DMS153 treated with DMSO at 0.1 percent for 48 hours (cell line): ENCODE results near the gene TCF7L2.
"Not testable (repeated sequence)": the region's sequence is repeated elsewhere in the genome, so short reads cannot be mapped to it uniquely, and the experiment has no call there.

Source experiments
- DNase-seq: peaks from one replicate; lab custom pipeline; 2025; ENCODE audit not compliant: unreplicated experiment; lab: John Stamatoyannopoulos, UW

TCF7L2 gene

GRCh38 chr10:113061557-113061956 lies 111.5 kb downstream of the TCF7L2 start:
- DNase-seq: no peak

- DNase-seq: no peak
These were observed 113.3 kb downstream of the TCF7L2 start for GRCh38 chr10:113063043-113063967.

GRCh38 chr10:113064039-113064438 lies 114.0 kb downstream of the TCF7L2 start:
- DNase-seq: no peak

DNA sequence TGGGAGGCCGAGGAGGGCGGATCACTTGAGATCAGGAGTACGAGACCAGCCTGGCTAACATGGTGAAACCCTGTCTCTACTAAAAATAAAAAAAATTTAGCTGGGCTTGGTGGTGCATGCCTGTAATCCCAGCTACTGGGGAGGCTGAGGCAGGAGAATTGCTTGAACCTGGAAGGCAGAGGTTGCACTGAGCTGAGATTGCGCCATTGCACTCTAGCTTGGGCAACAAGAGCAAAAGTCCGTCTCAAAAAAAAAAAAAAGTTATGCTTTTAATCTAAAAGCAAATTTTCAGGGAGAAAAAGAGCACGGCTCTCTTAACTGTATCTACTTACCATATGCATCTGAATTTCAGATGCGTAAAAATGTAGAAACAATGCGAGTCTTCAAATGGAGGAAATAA lies 116.1 kb downstream of the TCF7L2 start:
- not testable (repeated sequence) for DNase-seq

DNA sequence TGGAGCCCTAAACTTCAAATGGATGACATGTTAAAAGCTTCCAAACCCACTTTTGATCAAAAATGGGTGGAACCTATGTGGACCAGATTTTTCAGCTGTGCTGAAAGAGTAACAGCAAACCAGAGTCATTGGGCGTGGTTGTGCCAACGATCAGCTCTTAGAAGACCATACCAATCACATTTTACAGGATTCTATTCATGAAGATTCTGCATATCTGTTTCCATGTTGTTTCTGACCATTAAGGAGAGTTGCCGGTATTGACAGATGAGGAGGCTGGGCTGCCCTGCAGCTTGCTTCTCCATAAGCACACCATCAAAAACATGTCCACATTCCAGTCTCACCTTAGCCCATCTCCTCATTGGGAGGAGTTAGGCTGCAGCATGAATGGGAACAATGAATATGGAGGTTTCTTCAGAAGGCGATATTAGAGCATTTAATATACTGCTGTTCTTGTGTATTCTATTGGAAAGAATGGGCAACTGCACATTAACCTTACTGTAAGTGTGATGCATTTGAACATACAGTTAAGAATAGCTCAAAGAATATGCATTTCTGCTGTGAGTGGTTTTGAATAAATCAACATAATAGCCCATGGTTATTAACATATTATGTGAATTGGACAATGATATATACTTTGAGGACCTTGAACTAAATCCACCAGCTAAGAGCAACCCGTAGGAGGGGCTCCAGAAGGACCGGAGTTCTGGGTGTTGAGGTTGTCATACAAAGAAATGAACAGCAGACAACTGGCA lies 116.7 kb downstream of the TCF7L2 start:
- no peak for DNase-seq

DNA sequence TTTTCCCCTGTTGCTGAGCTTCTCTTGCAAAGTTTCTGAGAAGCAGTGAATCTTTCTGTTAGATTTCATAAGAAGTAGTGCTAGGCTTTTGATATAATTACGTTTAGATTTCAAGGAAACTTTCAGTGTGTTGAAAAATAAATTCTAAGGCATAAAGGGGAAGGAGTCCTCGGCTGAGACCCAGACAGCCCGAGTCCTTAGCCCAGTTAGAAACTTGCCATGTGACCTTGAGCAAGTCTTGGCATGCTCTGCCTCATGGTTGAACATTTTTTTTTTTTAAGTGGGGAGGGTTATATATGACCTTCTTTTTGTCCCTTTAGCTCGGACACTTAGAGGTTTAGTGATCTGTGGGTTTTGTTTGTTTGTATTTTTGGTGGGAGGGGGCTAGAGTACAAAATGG lies 117.5 kb downstream of the TCF7L2 start:
- DNase-seq: no peak

GRCh38 chr10:113068178-113068890 lies 118.3 kb downstream of the TCF7L2 start:
- DNase-seq: no peak

GRCh38 chr10:113069595-113069994 lies 119.5 kb downstream of the TCF7L2 start:
- no peak for DNase-seq

DNA sequence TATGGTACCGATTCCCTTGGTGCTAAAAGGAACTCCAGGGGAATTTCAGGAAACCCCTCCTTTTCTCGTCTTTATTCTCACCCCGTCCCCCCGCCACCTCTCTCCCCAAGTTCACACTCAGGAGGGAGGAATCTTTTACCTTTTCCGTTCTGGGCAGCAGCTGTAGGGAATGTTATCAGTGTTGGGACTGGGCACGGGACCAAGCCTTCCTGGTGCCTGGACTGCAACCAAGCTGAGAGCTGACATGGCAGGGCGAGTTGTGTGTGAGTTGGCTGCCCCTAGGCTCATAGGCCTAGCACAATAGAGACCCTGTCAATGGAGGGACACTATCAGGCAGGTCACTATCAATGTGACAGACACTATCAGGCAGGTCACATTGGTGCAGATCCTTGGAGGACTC lies 121.4 kb downstream of the TCF7L2 start:
- no peak for DNase-seq

GRCh38 chr10:113073549-113074189 lies 123.6 kb downstream of the TCF7L2 start:
- no peak for DNase-seq

GRCh38 chr10:113076949-113077348 lies 126.9 kb downstream of the TCF7L2 start:
- no peak for DNase-seq

GRCh38 chr10:113078282-113078907 lies 128.3 kb downstream of the TCF7L2 start:
- DNase-seq: no peak

DNA sequence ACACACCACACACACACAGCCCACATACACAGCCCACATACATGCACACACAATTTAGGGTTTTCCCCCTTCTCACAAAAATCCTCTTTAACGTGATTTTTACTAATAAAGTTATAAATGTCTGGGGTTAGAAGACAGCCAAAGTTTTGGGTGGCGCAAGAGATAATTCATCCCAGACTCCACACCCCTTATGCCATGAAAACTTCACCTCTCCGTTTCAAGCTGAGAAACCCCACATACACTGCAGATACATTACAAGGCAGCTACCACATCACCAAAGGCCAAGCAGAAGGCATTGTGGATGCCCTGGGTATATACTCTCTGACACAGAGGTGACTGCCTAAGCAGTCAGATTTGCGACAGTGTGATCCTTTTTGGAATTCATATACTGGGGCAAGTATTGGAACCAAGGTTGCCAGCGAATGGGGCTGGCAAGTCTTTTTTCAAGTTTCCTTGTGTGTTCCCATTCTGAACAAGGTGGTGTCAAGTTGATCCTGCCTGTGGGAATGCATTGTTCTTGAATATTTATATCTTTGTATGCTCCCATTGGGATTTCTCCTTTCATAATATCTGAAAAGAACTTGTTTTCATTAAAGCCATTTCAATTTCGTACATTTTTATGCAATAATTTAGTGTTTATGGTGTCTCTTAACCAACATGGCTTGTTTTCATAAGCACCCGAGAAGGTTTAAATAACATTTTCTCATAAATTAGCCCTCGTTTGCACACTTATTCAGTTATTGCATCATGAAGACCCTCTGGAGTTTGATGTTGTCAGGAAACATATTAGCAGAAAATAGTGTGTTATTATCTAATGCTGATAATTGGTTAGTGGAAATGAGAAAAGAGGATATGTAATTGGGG lies 130.2 kb downstream of the TCF7L2 start:
- no peak for DNase-seq

- no peak for DNase-seq
These were observed 130.8 kb downstream of the TCF7L2 start for GRCh38 chr10:113080925-113081229.

DNA sequence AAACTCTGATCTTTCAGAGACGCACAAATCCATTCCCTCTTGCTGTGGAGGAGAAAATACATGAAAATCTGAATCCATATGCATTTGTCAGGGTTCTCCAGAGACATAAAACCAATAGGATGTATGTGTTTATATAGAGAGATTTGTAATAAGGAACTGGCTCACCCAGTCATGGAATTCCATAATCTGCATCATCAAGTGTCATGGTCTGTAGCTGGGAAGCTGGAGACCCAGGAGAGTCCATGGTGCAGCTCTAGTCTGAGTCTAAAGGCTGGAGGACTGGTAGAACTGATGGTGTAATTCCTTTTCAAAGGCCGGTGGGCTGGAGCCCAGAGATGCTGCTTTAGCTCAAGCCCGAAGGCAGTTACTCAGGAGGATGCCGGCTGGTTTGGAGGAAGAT lies 134.0 kb downstream of the TCF7L2 start:
- no peak for DNase-seq

- DNase-seq: no peak
These were observed 135.7 kb downstream of the TCF7L2 start for GRCh38 chr10:113085776-113086175.

GRCh38 chr10:113086282-113086681 lies 136.2 kb downstream of the TCF7L2 start:
- DNase-seq: no peak

DNA sequence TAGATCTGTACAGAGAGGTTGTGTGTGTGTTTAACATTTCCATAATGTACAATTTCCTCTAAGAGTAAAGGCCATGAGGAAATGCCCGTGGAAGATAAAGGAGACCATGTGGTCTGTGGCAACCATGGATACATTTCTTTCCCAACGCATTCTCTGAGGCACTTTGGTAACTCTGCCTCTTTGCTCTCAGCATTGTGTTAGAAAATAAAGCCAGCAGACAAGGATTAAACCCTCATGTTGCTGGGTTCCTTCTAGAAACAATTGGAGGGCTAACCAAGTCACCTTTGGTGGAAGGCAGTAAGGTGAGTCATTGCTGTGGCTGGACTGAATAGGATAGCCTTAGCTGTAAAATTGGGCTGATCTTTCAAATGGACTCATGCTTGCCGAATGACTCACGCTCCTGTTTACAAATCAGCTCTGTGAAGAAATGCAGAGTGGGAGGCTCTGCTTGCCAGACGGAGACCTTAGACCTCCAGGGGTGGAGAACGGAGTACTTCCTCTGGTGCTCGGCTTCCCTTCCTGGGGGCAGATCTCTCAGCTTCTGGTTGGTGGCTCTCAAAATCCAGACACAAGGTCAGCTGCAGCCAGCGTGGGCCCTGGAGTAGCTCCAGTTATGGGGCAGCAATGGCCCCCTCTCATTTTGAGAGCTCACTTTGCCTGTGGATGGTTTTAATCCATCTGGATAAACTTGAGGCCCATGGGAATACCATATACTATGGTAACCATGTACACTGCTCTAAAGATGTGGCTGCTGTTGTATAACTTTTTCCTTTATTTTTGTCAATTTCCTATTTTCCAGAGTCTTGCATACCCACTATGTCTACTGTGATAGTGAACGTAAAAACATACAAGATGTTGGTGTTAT lies 137.3 kb downstream of the TCF7L2 start:
- no peak for DNase-seq

DNA sequence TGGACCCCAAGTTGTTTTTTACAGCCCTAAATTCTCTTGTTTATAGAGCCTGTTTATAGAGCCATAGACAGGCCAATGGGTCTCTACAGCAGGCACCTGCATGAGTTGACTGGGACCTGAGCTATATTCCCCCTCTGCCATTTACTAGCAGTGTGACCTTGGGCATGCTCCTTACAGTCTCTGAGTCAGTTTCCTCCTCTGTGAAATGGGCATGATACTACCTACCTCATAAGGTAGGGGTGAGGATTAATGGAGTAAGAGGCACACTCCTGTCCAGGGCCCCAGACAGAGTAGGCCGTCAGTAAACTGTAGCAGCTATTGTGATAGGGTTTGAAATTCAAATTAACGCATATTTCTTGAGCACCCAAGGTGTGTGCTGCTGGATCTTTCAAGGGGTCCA lies 138.1 kb downstream of the TCF7L2 start:
- DNase-seq: no peak
